HepG2 (cell line): Measurements from ENCODE around the gene HEPACAM2. TPM values are rescaled to one million over a fixed set of nuclear protein-coding genes. Genes with fewer than 3 reads are reported as not detected.
A peak's percentile ranks its signal among the peaks of the same experiment; 100 is the strongest.

Experiments used
- ATAC-seq: fragments of 200-7000 bp; cut with Tn5 transposase; 3 replicates; pipeline ENCODE4 v1.9.1; 2020; ENCODE audit warnings: mild to moderate bottlenecking, moderate library complexity
- Bru-seq: library from RNA; stranded (reverse); fragments of 400-500 nt; gene quantifications from one replicate; lab custom pipeline; 2021; lab: Mats Ljungman, UMichigan
- BruChase-seq, 2 experiments: library from RNA; stranded (reverse); fragments of 400-500 nt; gene quantifications; one replicate each; lab custom pipeline; 2021; lab: Mats Ljungman, UMichigan
- BruUV-seq: library from RNA; stranded (reverse); fragments of 400-500 nt; replicated peaks from 2 replicates; lab custom pipeline; 2021; lab: Mats Ljungman, UMichigan
- CTCF ChIA-PET: fragments of 300-600 bp; formaldehyde crosslinking; extraction: SDS; loops from one replicate; lab custom pipeline; 2021; ENCODE audit warnings: low total read pairs, inconsistent platforms, low intra/inter-chr PET ratio; lab: Yijun Ruan, JAX
- POLR2A ChIA-PET: fragments of 350-600 bp; sonication (Branson Sonifier 250); formaldehyde crosslinking; loops from one replicate; lab custom pipeline; 2020; ENCODE audit warnings: antibody characterized with exemption, inconsistent platforms; lab: Yijun Ruan, JAX
- DNase-seq: peaks from one replicate; pipeline ENCODE4 v3.0.0-alpha.2; 2015; ENCODE audit warnings: low spot score
- FAIRE-seq: peaks from 3 replicates; lab custom pipeline; 2011; peaks lifted over from hg19 to GRCh38; lab: Jason Lieb, UNC
- H2AFZ ChIP-seq: one replicate; pipeline ENCODE4 v1.6.1; 2011; ENCODE audit warnings: low read length, inconsistent platforms
- H3K27ac ChIP-seq: fragments of 300-600 bp; 3 replicates; pipeline ENCODE4 v1.8.0; 2011; ENCODE audit warnings: mixed run types, mild to moderate bottlenecking, mixed read lengths, low read length, inconsistent platforms; ENCODE audit not compliant: insufficient read depth; ENCODE audit errors: extremely low read length
- H3K27me3 ChIP-seq, 2 experiments: fragments of 200-600 bp in 1 of 2; 2 replicates in 1 of 2; 3 replicates in 1 of 2; pipeline versions ENCODE4 v1.6.0 to v1.8.0; 2011; ENCODE audit warnings: low read length in 2 of 2, mild to moderate bottlenecking in 2 of 2, moderate library complexity in 2 of 2, inconsistent platforms in 1 of 2; ENCODE audit not compliant: insufficient read depth in 2 of 2, control insufficient read depth in 1 of 2
- H3K36me3 ChIP-seq, 2 experiments: fragments of 200-600 bp in 1 of 2; replicated peaks in 1 of 2; 2 replicates in 1 of 2; 3 replicates in 1 of 2; pipeline versions ENCODE4 v1.5.1 to v1.8.0; 2011; ENCODE audit warnings: low read length in 2 of 2, inconsistent platforms in 1 of 2; ENCODE audit not compliant: insufficient read depth in 2 of 2, control insufficient read depth in 1 of 2
- H3K4me1 ChIP-seq: 2 replicates; pipeline ENCODE4 v1.5.1; 2012; ENCODE audit warnings: low read length, inconsistent platforms; ENCODE audit not compliant: insufficient read depth
- H3K4me2 ChIP-seq: 2 replicates; pipeline ENCODE4 v1.6.0; 2011; ENCODE audit warnings: low read depth, low read length, inconsistent platforms
- H3K4me3 ChIP-seq, 3 experiments: fragments of 200-600 bp in 1 of 3; sonication (generic), shearing (Covaris generic) in 1 of 3; replicated peaks in 1 of 3; 2 replicates each; pipeline ENCODE4 v1.5.1; 2011 to 2016; ENCODE audit warnings: low read length in 3 of 3, inconsistent platforms in 2 of 3, low read depth in 2 of 3, mild to moderate bottlenecking in 2 of 3, control low read depth in 1 of 3, mixed read lengths in 1 of 3; ENCODE audit not compliant: insufficient read depth in 1 of 3
- H3K79me2 ChIP-seq: one replicate; pipeline ENCODE4 v1.6.1; 2011; ENCODE audit warnings: low read length, inconsistent platforms; ENCODE audit not compliant: insufficient read depth
- H3K9ac ChIP-seq: 2 replicates; pipeline ENCODE4 v1.6.0; 2011; ENCODE audit warnings: mild to moderate bottlenecking, low read depth, low read length, inconsistent platforms; ENCODE audit not compliant: insufficient read depth
- H3K9me3 ChIP-seq: 2 replicates; pipeline ENCODE4 v1.5.1; 2012; ENCODE audit warnings: mild to moderate bottlenecking, low read length
- H4K20me1 ChIP-seq: 2 replicates; pipeline ENCODE4 v1.6.0; 2011; ENCODE audit warnings: inconsistent platforms, mild to moderate bottlenecking, low read length, moderate library complexity; ENCODE audit not compliant: insufficient read depth
- ZNF749 ChIP-seq: sonication (generic); formaldehyde crosslinking; IDR thresholded peaks from 2 replicates; pipeline ENCODE4 v1.8.0; 2022; ENCODE audit warnings: mild to moderate bottlenecking, missing genetic modification reagents, moderate library complexity, borderline replicate concordance
- WGBS: methylation state at CpG from one replicate; pipeline ENCODE4 v1.1.6; 2017; ENCODE audit warnings: low lambda C conversion rate; 5-methylcytosine and 5-hydroxymethylcytosine counted together
- in situ Hi-C: cut with HindIII; loops from 2 replicates; pipeline ENCODE4 v1.10.0; 2017; ENCODE audit warnings: low pct_unique_long_range_greater_than_20kb; ENCODE audit not compliant: extremely low pct_ligation_motif_present
- intact Hi-C: fragments of 100-400 bp; cut with micrococcal nuclease; formaldehyde crosslinking; loops from one replicate; pipeline ENCODE4 v1.10.0; 2022; ENCODE audit not compliant: unreplicated experiment
- long read RNA-seq, 2 experiments: library from RNA in 1 of 2; library from polyadenylated mRNA in 1 of 2; stranded (forward) in 1 of 2; unstranded in 1 of 2; transcript quantifications; one replicate each; pipeline ENCODE4 v2.0.0, GENCODE V29; 2019 to 2022
- polyA minus RNA-seq, 3 experiments: library from RNA; depleted of rRNA, polyadenylated mRNA; stranded (reverse); fragments of >200 nt; gene quantifications; 2 replicates each; pipeline ENCODE4 v1.2.3, GENCODE V29; 2011; ENCODE audit warnings: low replicate concordance in 1 of 3
- polyA plus RNA-seq, 8 experiments: library from polyadenylated mRNA; depleted of rRNA in 3 of 8; stranded (reverse) in 7 of 8; unstranded in 1 of 8; fragments of >200 nt; fragmentation: Illumina TruSeq in 4 of 8; extraction: Trizol in 4 of 8; gene quantifications; 2 replicates each; pipeline versions ENCODE4 v1.2.1 to v1.2.3, GENCODE V29; 2011 to 2016; ENCODE audit warnings: low read depth in 4 of 8, missing spikeins in 1 of 8, mixed read lengths in 1 of 8; ENCODE audit not compliant: insufficient read depth in 1 of 8
- total RNA-seq, 5 experiments: library from RNA; depleted of rRNA; stranded (reverse); fragments of >200 nt; fragmentation: Illumina TruSeq; extraction: Trizol; gene quantifications; 2 replicates each; pipeline ENCODE4 v1.2.3, GENCODE V29; 2016; ENCODE audit warnings: low read depth in 1 of 5
- TF ChIP-seq, protein P1 (sequence below): sonication (generic); formaldehyde crosslinking; IDR thresholded peaks from 2 replicates; pipeline ENCODE4 v1.5.1; 2020; ENCODE audit warnings: missing genetic modification reagents, mild to moderate bottlenecking, borderline replicate concordance
- TF ChIP-seq, protein P2 (sequence below): sonication (generic); formaldehyde crosslinking; IDR thresholded peaks from 2 replicates; pipeline ENCODE4 v1.4.0; 2020; ENCODE audit warnings: missing genetic modification reagents
- TF ChIP-seq, protein P3 (sequence below): sonication (generic); formaldehyde crosslinking; IDR thresholded peaks from 2 replicates; pipeline ENCODE4 v1.4.0; 2020; ENCODE audit warnings: mild to moderate bottlenecking, missing genetic modification reagents

HEPACAM2 gene
- total RNA-seq (2016; rRNA removed; fragmentation: Illumina TruSeq; extraction: Trizol) (not detected in 2 replicates), polyA plus RNA-seq (2011; rRNA removed) (not detected in 2 replicates), polyA minus RNA-seq (2011; rRNA and poly(A)+ RNA removed; ENCODE audit: low replicate concordance) (0.28 TPM in 1 of 2 replicates, not detected in the other), Bru-seq, nascent RNA (not detected), BruChase-seq, experiment 1, labeled RNA remaining after a 6-hour chase (percentile 6 among the genes with signal in this experiment), BruChase-seq, experiment 2, labeled RNA remaining after a 2-hour chase (percentile 3 among the genes with signal in this experiment)
- not detected in 2 replicates for total RNA-seq (2016; cell fraction: cytosol; rRNA removed; fragmentation: Illumina TruSeq; extraction: Trizol; ENCODE audit: low read depth)
- not detected in 2 replicates for total RNA-seq (2016; cell fraction: insoluble cytoplasmic fraction; rRNA removed; fragmentation: Illumina TruSeq; extraction: Trizol)
- total RNA-seq (2016; cell fraction: membrane; rRNA removed; fragmentation: Illumina TruSeq; extraction: Trizol): not detected in 2 replicates
- not detected in 2 replicates for total RNA-seq (2016; cell fraction: nucleus; rRNA removed; fragmentation: Illumina TruSeq; extraction: Trizol)
- polyA plus RNA-seq (2011; cell fraction: cytosol; rRNA removed): not detected in 2 replicates
- not detected in 2 replicates for polyA plus RNA-seq (2011; cell fraction: nucleus; rRNA removed)
- not detected in 2 replicates for polyA plus RNA-seq (2012)
- not detected in 2 replicates for polyA plus RNA-seq (2016; cell fraction: cytosol; fragmentation: Illumina TruSeq; extraction: Trizol; ENCODE audit: low read depth)
- not detected in 2 replicates for polyA plus RNA-seq (2016; cell fraction: insoluble cytoplasmic fraction; fragmentation: Illumina TruSeq; extraction: Trizol; ENCODE audit: low read depth)
- not detected in 2 replicates for polyA plus RNA-seq (2016; cell fraction: membrane; fragmentation: Illumina TruSeq; extraction: Trizol; ENCODE audit: low read depth)
- polyA plus RNA-seq (2016; cell fraction: nucleus; fragmentation: Illumina TruSeq; extraction: Trizol; ENCODE audit: insufficient read depth, low read depth): not detected in 2 replicates
- not detected in 2 replicates for polyA minus RNA-seq (2011; cell fraction: cytosol; rRNA and poly(A)+ RNA removed)
- not detected in 2 replicates for polyA minus RNA-seq (2011; cell fraction: nucleus; rRNA and poly(A)+ RNA removed)
- long read RNA-seq, experiment 1: 0 reads
- long read RNA-seq, experiment 2: 0 reads

DNA sequence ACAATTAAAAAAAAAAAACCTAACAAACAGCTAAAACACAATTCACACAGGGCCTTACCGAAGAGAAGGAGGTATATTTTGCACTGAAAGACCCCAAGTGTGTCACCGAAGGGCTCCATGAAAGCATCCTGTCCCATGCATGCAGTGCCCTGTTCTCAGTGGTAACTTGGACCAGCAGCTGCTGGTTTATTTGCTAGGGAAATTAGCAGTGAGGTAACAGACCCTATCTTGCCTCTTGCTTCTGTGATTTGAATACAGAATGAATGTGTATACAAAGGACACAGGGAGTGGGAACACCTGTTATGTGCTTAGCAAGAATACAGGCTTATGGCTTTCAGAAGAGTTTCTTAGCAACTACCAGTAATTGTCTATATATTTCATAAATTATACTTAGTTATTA lies at the start of gene HEPACAM2:
TSS of gene HEPACAM2 (minus strand) at position 160 of the 400 bp plus-strand sequence.
- no peaks in the 10 kb centered on the region for H3K36me3 ChIP-seq
- FAIRE-seq (no peak), ATAC-seq (no peak), DNase-seq (no peak)
- BruUV-seq: no TSS peak
- no peak within 1 kb of the TSS for H3K27ac ChIP-seq
- no peaks in the 10 kb centered on the region for H3K79me2 ChIP-seq
- H3K9me3 ChIP-seq: no peaks in the 10 kb centered on the region
- H3K27me3 ChIP-seq: no peaks in the 10 kb centered on the region; a peak in 1 of 5 replicates
- H3K4me2 ChIP-seq: no peak within 1 kb of the TSS
- intact Hi-C loops: loop anchor here (5.0 kb wide), 1 partner anchor 344 kb away; no protein-coding TSS in a partner anchor
- no peaks in the 10 kb centered on the region; the same call in 1 of the 2 replicates for H4K20me1 ChIP-seq
- no peak within 1 kb of the TSS for H3K9ac ChIP-seq
- whole genome bisulfite sequencing: 5% methylated on average over 2 of the region's 2 CpGs
- TF ChIP-seq, protein P1, sequence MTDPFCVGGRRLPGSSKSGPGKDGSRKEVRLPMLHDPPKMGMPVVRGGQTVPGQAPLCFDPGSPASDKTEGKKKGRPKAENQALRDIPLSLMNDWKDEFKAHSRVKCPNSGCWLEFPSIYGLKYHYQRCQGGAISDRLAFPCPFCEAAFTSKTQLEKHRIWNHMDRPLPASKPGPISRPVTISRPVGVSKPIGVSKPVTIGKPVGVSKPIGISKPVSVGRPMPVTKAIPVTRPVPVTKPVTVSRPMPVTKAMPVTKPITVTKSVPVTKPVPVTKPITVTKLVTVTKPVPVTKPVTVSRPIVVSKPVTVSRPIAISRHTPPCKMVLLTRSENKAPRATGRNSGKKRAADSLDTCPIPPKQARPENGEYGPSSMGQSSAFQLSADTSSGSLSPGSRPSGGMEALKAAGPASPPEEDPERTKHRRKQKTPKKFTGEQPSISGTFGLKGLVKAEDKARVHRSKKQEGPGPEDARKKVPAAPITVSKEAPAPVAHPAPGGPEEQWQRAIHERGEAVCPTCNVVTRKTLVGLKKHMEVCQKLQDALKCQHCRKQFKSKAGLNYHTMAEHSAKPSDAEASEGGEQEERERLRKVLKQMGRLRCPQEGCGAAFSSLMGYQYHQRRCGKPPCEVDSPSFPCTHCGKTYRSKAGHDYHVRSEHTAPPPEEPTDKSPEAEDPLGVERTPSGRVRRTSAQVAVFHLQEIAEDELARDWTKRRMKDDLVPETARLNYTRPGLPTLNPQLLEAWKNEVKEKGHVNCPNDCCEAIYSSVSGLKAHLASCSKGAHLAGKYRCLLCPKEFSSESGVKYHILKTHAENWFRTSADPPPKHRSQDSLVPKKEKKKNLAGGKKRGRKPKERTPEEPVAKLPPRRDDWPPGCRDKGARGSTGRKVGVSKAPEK: no peak
- TF ChIP-seq ZNF749: no peak
- TF ChIP-seq, protein P2, sequence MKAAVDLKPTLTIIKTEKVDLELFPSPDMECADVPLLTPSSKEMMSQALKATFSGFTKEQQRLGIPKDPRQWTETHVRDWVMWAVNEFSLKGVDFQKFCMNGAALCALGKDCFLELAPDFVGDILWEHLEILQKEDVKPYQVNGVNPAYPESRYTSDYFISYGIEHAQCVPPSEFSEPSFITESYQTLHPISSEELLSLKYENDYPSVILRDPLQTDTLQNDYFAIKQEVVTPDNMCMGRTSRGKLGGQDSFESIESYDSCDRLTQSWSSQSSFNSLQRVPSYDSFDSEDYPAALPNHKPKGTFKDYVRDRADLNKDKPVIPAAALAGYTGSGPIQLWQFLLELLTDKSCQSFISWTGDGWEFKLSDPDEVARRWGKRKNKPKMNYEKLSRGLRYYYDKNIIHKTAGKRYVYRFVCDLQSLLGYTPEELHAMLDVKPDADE: no peak
- TF ChIP-seq, protein P3, sequence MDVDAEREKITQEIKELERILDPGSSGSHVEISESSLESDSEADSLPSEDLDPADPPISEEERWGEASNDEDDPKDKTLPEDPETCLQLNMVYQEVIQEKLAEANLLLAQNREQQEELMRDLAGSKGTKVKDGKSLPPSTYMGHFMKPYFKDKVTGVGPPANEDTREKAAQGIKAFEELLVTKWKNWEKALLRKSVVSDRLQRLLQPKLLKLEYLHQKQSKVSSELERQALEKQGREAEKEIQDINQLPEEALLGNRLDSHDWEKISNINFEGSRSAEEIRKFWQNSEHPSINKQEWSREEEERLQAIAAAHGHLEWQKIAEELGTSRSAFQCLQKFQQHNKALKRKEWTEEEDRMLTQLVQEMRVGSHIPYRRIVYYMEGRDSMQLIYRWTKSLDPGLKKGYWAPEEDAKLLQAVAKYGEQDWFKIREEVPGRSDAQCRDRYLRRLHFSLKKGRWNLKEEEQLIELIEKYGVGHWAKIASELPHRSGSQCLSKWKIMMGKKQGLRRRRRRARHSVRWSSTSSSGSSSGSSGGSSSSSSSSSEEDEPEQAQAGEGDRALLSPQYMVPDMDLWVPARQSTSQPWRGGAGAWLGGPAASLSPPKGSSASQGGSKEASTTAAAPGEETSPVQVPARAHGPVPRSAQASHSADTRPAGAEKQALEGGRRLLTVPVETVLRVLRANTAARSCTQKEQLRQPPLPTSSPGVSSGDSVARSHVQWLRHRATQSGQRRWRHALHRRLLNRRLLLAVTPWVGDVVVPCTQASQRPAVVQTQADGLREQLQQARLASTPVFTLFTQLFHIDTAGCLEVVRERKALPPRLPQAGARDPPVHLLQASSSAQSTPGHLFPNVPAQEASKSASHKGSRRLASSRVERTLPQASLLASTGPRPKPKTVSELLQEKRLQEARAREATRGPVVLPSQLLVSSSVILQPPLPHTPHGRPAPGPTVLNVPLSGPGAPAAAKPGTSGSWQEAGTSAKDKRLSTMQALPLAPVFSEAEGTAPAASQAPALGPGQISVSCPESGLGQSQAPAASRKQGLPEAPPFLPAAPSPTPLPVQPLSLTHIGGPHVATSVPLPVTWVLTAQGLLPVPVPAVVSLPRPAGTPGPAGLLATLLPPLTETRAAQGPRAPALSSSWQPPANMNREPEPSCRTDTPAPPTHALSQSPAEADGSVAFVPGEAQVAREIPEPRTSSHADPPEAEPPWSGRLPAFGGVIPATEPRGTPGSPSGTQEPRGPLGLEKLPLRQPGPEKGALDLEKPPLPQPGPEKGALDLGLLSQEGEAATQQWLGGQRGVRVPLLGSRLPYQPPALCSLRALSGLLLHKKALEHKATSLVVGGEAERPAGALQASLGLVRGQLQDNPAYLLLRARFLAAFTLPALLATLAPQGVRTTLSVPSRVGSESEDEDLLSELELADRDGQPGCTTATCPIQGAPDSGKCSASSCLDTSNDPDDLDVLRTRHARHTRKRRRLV (CRISPR knock-in tag): no peak
- ChIA-PET POLR2A (no interaction called here), CTCF (no interaction called here)
- in situ Hi-C loops: no loop called here
- no peaks in the 10 kb centered on the region for H3K4me1 ChIP-seq
- H2AFZ ChIP-seq: no peak within 1 kb of the TSS
- no peak within 1 kb of the TSS for H3K4me3 ChIP-seq
